ENCODE data around the gene AUTS2. TPM values are rescaled to one million over a fixed set of nuclear protein-coding genes. Genes with fewer than 3 reads are reported as not detected.

AUTS2 gene
- total RNA-seq, 1 experiment from 2014 or later = 256 TPM

DNA sequence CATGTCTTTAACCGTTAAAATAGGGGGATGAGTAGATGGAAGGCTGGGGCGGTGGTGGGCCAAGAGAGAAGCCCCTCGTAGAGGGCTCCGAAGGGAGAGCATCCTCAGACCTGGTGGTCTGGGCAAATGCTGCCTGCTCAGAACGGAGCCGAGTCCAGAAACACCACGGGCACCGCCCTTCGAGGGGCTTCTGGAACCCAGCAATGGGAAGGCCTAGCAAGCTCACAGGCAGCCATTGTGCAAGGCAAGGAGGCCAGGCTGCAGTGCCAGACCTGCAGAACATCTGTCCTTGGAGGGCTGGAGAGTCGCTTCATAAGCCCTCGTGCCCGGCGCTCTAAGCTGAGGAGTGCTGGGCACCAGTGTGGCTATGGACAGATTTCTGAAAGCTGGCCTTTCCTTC, 889.6 kb downstream of the AUTS2 start:
- H3K27ac ChIP-seq (ENCODE audit: insufficient read length, low read depth, low read length) = no peak overlapping the region

More for the DNA sequence above, 889.6 kb downstream of the AUTS2 start:
- no peak for TF ChIP-seq CTCF (conservative IDR thresholded peaks at IDR 0.05)
- Histone ChIP-seq H3T11ph (ENCODE audit: low read length) (no peak overlapping the region), H2BK15ac (ENCODE audit: low read depth, low read length) (no peak overlapping the region), H2BK5ac (ENCODE audit: insufficient read length, low read length) (no peak overlapping the region), H4K91ac (ENCODE audit: insufficient read length, low read depth, low read length) (no peak overlapping the region), H3K4ac (ENCODE audit: low read depth, low read length) (no peak overlapping the region), H3K79me1 (ENCODE audit: insufficient read depth, low read depth, low read length, poor library complexity, severe bottlenecking) (no peaks in the 10 kb centered on the region), H3K27me3 (ENCODE audit: insufficient read depth, low read length) (0 out of 2 replicates have a peak, but pooled peaks cover 3% of the 10 kb centered on the region), H4K8ac (replicated peaks; ENCODE audit: insufficient read length, low read depth, low read length) (no peak overlapping the region), H3K9me3 (ENCODE audit: control insufficient read depth, low read depth, low read length) (no peaks in the 10 kb centered on the region), H3K23me2 (ENCODE audit: insufficient read length, low read depth, low read length, poor library complexity, severe bottlenecking) (no peaks in the 10 kb centered on the region), H3K14ac (ENCODE audit: insufficient read depth, low read length) (no peak overlapping the region), H2AK5ac (ENCODE audit: insufficient read length, low read length) (no peak overlapping the region), H3K4me2 (ENCODE audit: insufficient read depth, insufficient read length, low read length) (no peak overlapping the region), H4K5ac (ENCODE audit: insufficient read length, low read depth, low read length) (no peak overlapping the region), H3K18ac (ENCODE audit: insufficient read length, low read depth, low read length) (no peak overlapping the region), H3K56ac (ENCODE audit: insufficient read length, low read depth, low read length) (no peak overlapping the region), H2BK12ac (ENCODE audit: insufficient read length, low read depth, low read length) (no peak overlapping the region), H2BK20ac (ENCODE audit: low read depth, low read length, poor library complexity, severe bottlenecking) (no peak overlapping the region), H3K79me2 (ENCODE audit: insufficient read depth, low read length) (no peaks in the 10 kb centered on the region), H4K20me1 (ENCODE audit: control insufficient read depth, insufficient read depth, insufficient read length) (no peaks in the 10 kb centered on the region), H3K9ac (ENCODE audit: extremely low read depth, insufficient read length, low read length) (no peak overlapping the region), H3K23ac (ENCODE audit: insufficient read length, low read depth, low read length) (no peak overlapping the region), H2AFZ (ENCODE audit: low read length) (no peak overlapping the region), H2BK120ac (ENCODE audit: low read depth, low read length, poor library complexity, severe bottlenecking) (no peak overlapping the region), H3K4me1 (ENCODE audit: insufficient read depth, low read length) (no peaks in the 10 kb centered on the region)
- DNase-seq = no peak
- peaks cover 0 to 11% of the 10 kb centered on the region in 2 experiments for H3K4me1 Mint-ChIP-seq
- WGBS (ENCODE audit: extremely low coverage, insufficient read length, low lambda C conversion rate) = no CpG with 5 or more reads among the region's 13 CpGs
- 0 out of 7 replicates have a peak overlapping the region, but pooled peaks of 1 of the 3 experiments have one; percentile 1 for H3K27ac Mint-ChIP-seq
- no peak overlapping the region for H3K4me3 Mint-ChIP-seq
- H3K36me3 Mint-ChIP-seq (ENCODE audit: insufficient read depth in 1 of 3, low read depth in 3 of 3) = no peaks in the 10 kb centered on the region; a peak in 2 of 7 replicates
- peaks cover 3 to 4% of the 10 kb centered on the region in 2 experiments; a peak in 3 of 5 replicates for H3K9me3 Mint-ChIP-seq
- no peaks in the 10 kb centered on the region; the same call in none of the 2 replicates for H3K27me3 Mint-ChIP-seq (ENCODE audit: low read depth)

Data from H9 (cell line).